Ovary (tissue), 3 donors: ENCODE measurements around the gene AOPEP.

Source experiments
- CTCF ChIP-seq, 3 donors: fragments of 450-650 bp in 2 of 3; fragments of 200-600 bp in 1 of 3; IDR thresholded peaks; one replicate each; pipeline versions ENCODE4 v1.5.1 to v1.8.0; 2016 to 2022; ENCODE audit warnings: antibody characterized with exemption in 3 of 3, mild to moderate bottlenecking in 1 of 3
- EP300 ChIP-seq: sonication (generic); formaldehyde crosslinking; IDR thresholded peaks from one replicate; pipeline ENCODE4 v1.6.1; 2017; ENCODE audit warnings: antibody characterized with exemption
- POLR2A ChIP-seq: fragments of 450-650 bp; IDR thresholded peaks from one replicate; pipeline ENCODE4 v1.6.1; 2017; ENCODE audit warnings: antibody characterized with exemption, mild to moderate bottlenecking, moderate library complexity
- donor health status: DM: no; HTN: no; CAD: no.

- TF ChIP-seq CTCF (IDR thresholded peaks at IDR 0.05) (no peak), POLR2A (no peak), EP300 (no peak)
Measured at GRCh38 chr9:94771096-94771495, 44.6 kb downstream of the AOPEP start.
